ENCODE results near the gene CNTN5. TPM values are rescaled to one million over a fixed set of nuclear protein-coding genes. Genes with fewer than 3 reads are reported as not detected.

CNTN5 gene
- total RNA-seq (not detected), total RNA-seq (0 to 0.09 (median 0) reads per million in 172 experiments)
- polyA plus RNA-seq (2013, experiment 1 of 2), result not detected
- 0.07 TPM for polyA plus RNA-seq (2013, experiment 2 of 2)

- ATAC-seq (ENCODE audit: poor library complexity) (no peak), DNase-seq (peak in 3 of 14 experiments; percentile 5 to 11 (median 11))
- Mint-ChIP-seq H3K4me3 (peak within 1 kb of the TSS; percentile 6), H3K27ac (no peak within 1 kb of the TSS), H3K36me3 (ENCODE audit: low read depth) (no peaks in the 10 kb centered on the region), H3K4me1 (ENCODE audit: low read depth) (peaks cover 5% of the 10 kb centered on the region), H3K9me3 (no peaks in the 10 kb centered on the region), H3K27me3 (peaks cover 56% of the 10 kb centered on the region)
- Histone ChIP-seq H3K27me3 (ENCODE audit: control insufficient read depth in 1 of 2, insufficient read depth in 2 of 2, low read length in 2 of 2) (peaks cover 3 to 20% of the 10 kb centered on the region in 2 experiments), H3K36me3 (ENCODE audit: insufficient read depth, low read length) (no peaks in the 10 kb centered on the region), H3K9me3 (ENCODE audit: control insufficient read depth in 1 of 2, insufficient read depth in 1 of 2, low read length in 2 of 2) (peaks cover 0 to 5% of the 10 kb centered on the region in 2 experiments), H3K4me3 (ENCODE audit: low read length) (no peak within 1 kb of the TSS), H3K4me1 (ENCODE audit: insufficient read depth, low read length) (no peaks in the 10 kb centered on the region), H3K27ac (ENCODE audit: low read depth in 1 of 2, low read length in 2 of 2) (no peak within 1 kb of the TSS)
- intact Hi-C loops (cut with DNase I, micrococcal nuclease), result no loop called here
- ChIA-PET CTCF (no interaction called here), POLR2A (no interaction called here)
- no peak for TF ChIP-seq CTCF (IDR thresholded peaks at IDR 0.05)
Observed at GRCh38 chr11:99020352-99021225, at the start of gene CNTN5. CNTN5 (plus strand) TSS chr11:99020949.

- Mint-ChIP-seq H3K4me3 (no peak overlapping the region), H3K9me3 (no peaks in the 10 kb centered on the region), H3K4me1 (ENCODE audit: low read depth) (no peaks in the 10 kb centered on the region), H3K27ac (no peak overlapping the region), H3K27me3 (no peaks in the 10 kb centered on the region), H3K36me3 (ENCODE audit: low read depth) (no peaks in the 10 kb centered on the region)
- Histone ChIP-seq H3K4me3 (ENCODE audit: low read length) (no peak overlapping the region), H3K9me3 (ENCODE audit: control insufficient read depth in 1 of 2, insufficient read depth in 1 of 2, low read length in 2 of 2) (no peaks in the 10 kb centered on the region), H3K36me3 (ENCODE audit: insufficient read depth, low read length) (no peaks in the 10 kb centered on the region), H3K27ac (ENCODE audit: low read depth in 1 of 2, low read length in 2 of 2) (no peak overlapping the region), H3K27me3 (ENCODE audit: control insufficient read depth in 1 of 2, insufficient read depth in 2 of 2, low read length in 2 of 2) (no peaks in the 10 kb centered on the region), H3K4me1 (ENCODE audit: insufficient read depth, low read length) (no peaks in the 10 kb centered on the region)
- DNase-seq (no peak), ATAC-seq (ENCODE audit: poor library complexity) (no peak)
- ChIA-PET CTCF (no interaction called here), POLR2A (no interaction called here)
- no peak for TF ChIP-seq CTCF (IDR thresholded peaks at IDR 0.05)
- intact Hi-C loops (cut with DNase I, micrococcal nuclease), result no loop called here
Observed at GRCh38 chr11:98979205-98979604, 41.5 kb upstream of the CNTN5 start.

GRCh38 chr11:99015634-99016454 is 4.9 kb upstream of the CNTN5 start:
- peaks cover 45% of the 10 kb centered on the region for H3K27me3 Mint-ChIP-seq
- no peaks in the 10 kb centered on the region for H3K36me3 Mint-ChIP-seq (ENCODE audit: low read depth)
- Histone ChIP-seq H3K4me1 (ENCODE audit: insufficient read depth, low read length) (no peaks in the 10 kb centered on the region), H3K9me3 (ENCODE audit: control insufficient read depth in 1 of 2, insufficient read depth in 1 of 2, low read length in 2 of 2) (peaks cover 0 to 4% of the 10 kb centered on the region in 2 experiments), H3K27me3 (ENCODE audit: control insufficient read depth in 1 of 2, insufficient read depth in 2 of 2, low read length in 2 of 2) (peaks cover under 1 to 13% of the 10 kb centered on the region in 2 experiments), H3K27ac (ENCODE audit: low read depth in 1 of 2, low read length in 2 of 2) (no peak overlapping the region), H3K36me3 (ENCODE audit: insufficient read depth, low read length) (no peaks in the 10 kb centered on the region), H3K4me3 (ENCODE audit: low read length) (no peak overlapping the region)
- intact Hi-C loops (cut with DNase I, micrococcal nuclease), result no loop called here
- ATAC-seq (ENCODE audit: poor library complexity) (peak; percentile 37), DNase-seq (peak in 3 of 14 experiments; percentile 26 to 41 (median 35))
- no peaks in the 10 kb centered on the region for H3K9me3 Mint-ChIP-seq
- H3K4me1 Mint-ChIP-seq (ENCODE audit: low read depth), result peaks cover 5% of the 10 kb centered on the region
- no peak overlapping the region for H3K27ac Mint-ChIP-seq
- ChIA-PET POLR2A (no interaction called here), CTCF (interaction anchor here (1.1 to 1.3 kb wide), 2 partner anchors 10 to 19 kb away, joined by 3 to 4 read pairs; no protein-coding TSS in a partner anchor)
- peak; percentile 97 for TF ChIP-seq CTCF (IDR thresholded peaks at IDR 0.05)
- H3K4me3 Mint-ChIP-seq, result no peak overlapping the region

Measured in CD4-positive, alpha-beta T cell (primary cell).